Smooth muscle cell (in vitro differentiated cells): ENCODE data around the gene ZNF280A. TPM values are rescaled to one million over a fixed set of nuclear protein-coding genes. Genes with fewer than 3 reads are reported as not detected.

Experiments
- DNase-seq: peaks from one replicate; lab custom pipeline; 2025; ENCODE audit not compliant: unreplicated experiment; lab: John Stamatoyannopoulos, UW
- H2AFZ ChIP-seq: fragments of 200-600 bp; sonication (generic); 2 replicates; pipeline ENCODE4 v1.6.0; 2016; ENCODE audit warnings: antibody characterized with exemption, low read depth, mild to moderate bottlenecking
- H3F3A ChIP-seq: fragments of 200-600 bp; sonication (generic); 2 replicates; pipeline ENCODE4 v1.6.0; 2017; ENCODE audit warnings: antibody characterized with exemption, low read depth
- H3K27ac ChIP-seq: fragments of 200-600 bp; sonication (generic); 2 replicates; pipeline ENCODE4 v1.5.1; 2016; ENCODE audit warnings: low read depth, mild to moderate bottlenecking
- H3K27me3 ChIP-seq: fragments of 200-600 bp; sonication (generic); 2 replicates; pipeline ENCODE4 v1.6.1; 2016; ENCODE audit warnings: low read depth, mild to moderate bottlenecking
- H3K36me3 ChIP-seq: fragments of 200-600 bp; sonication (generic); 2 replicates; pipeline ENCODE4 v1.5.1; 2016; ENCODE audit warnings: low read depth
- H3K4me1 ChIP-seq: fragments of 200-600 bp; sonication (generic); 2 replicates; pipeline ENCODE4 v1.5.1; 2016; ENCODE audit warnings: low read depth
- H3K4me2 ChIP-seq: fragments of 200-600 bp; sonication (generic); 2 replicates; pipeline ENCODE4 v1.6.0; 2016; ENCODE audit warnings: mild to moderate bottlenecking
- H3K4me3 ChIP-seq: fragments of 200-600 bp; sonication (generic); 2 replicates; pipeline ENCODE4 v1.5.1; 2016; ENCODE audit warnings: mild to moderate bottlenecking
- H3K79me2 ChIP-seq: fragments of 200-600 bp; sonication (generic); 2 replicates; pipeline ENCODE4 v1.6.0; 2016; ENCODE audit warnings: low read depth, mild to moderate bottlenecking
- H3K9ac ChIP-seq: fragments of 200-600 bp; sonication (generic); 2 replicates; pipeline ENCODE4 v1.6.0; 2016; ENCODE audit warnings: low read depth
- H3K9me3 ChIP-seq: fragments of 200-600 bp; sonication (generic); replicated peaks from 2 replicates; pipeline ENCODE4 v1.5.1; 2016; ENCODE audit warnings: low read depth
- H4K20me1 ChIP-seq: fragments of 200-600 bp; sonication (generic); 2 replicates; pipeline ENCODE4 v1.6.0; 2016; ENCODE audit warnings: low read depth
- CTCF ChIP-seq: fragments of 200-600 bp; sonication (generic); IDR thresholded peaks from 2 replicates; pipeline ENCODE4 v1.5.1; 2017; ENCODE audit warnings: borderline replicate concordance, mild to moderate bottlenecking, antibody characterized with exemption; ENCODE audit not compliant: insufficient read depth, poor library complexity, severe bottlenecking
- WGBS: methylation state at CpG from one replicate; pipeline ENCODE4 v1.1.7; 2016; ENCODE audit warnings: low lambda C conversion rate; 5-methylcytosine and 5-hydroxymethylcytosine counted together
- polyA plus RNA-seq: library from polyadenylated mRNA; unstranded; fragments of >200 nt; fragmentation: Nextera tagmentation; extraction: Ambion mirVana; gene quantifications from 2 replicates; pipeline ENCODE4 v1.2.1, GENCODE V29; 2016
- total RNA-seq: library from RNA; depleted of rRNA; stranded (reverse); fragments of >200 nt; gene quantifications from 2 replicates; pipeline ENCODE4 v1.2.3, GENCODE V29; 2014

The ZNF280A gene
- total and polyA plus RNA-seq, 2 experiments from 2014 or later, result 0.21 TPM; not detected in 1

GRCh38 chr22:22558972-22559603 lies 39.0 kb upstream of the ZNF280A start, which contains the start of gene PRAME:
Gene PRAME, minus strand, starts transcription at chr22:22559265. Its CDS starts 2,433 bp downstream, at chr22:22556832.
- no peak within 1 kb of the TSS for H3K4me3 ChIP-seq
- 59% methylated on average over 24 of the region's 32 CpGs for WGBS
- H4K20me1 ChIP-seq, result no peaks in the 10 kb centered on the region
- H2AFZ ChIP-seq, result no peak within 1 kb of the TSS
- H3K4me1 ChIP-seq, result no peaks in the 10 kb centered on the region
- no peaks in the 10 kb centered on the region for H3K36me3 ChIP-seq
- peaks cover 3% of the 10 kb centered on the region for H3K27me3 ChIP-seq
- no peaks in the 10 kb centered on the region for H3K79me2 ChIP-seq
- no peak within 1 kb of the TSS for H3K9ac ChIP-seq
- DNase-seq, result no peak
- H3K27ac ChIP-seq, result no peak within 1 kb of the TSS
- H3F3A ChIP-seq, result no peaks in the 10 kb centered on the region
- peak; percentile 39 for TF ChIP-seq CTCF
- no peaks in the 10 kb centered on the region for H3K9me3 ChIP-seq
- H3K4me2 ChIP-seq, result no peak within 1 kb of the TSS

GRCh38 chr22:22558071-22558971 lies 38.3 kb upstream of the ZNF280A start:
- Histone ChIP-seq H3K9ac (no peak overlapping the region), H3K27ac (no peak overlapping the region), H3K9me3 (no peaks in the 10 kb centered on the region), H3K36me3 (no peaks in the 10 kb centered on the region), H3K27me3 (peaks cover under 1% of the 10 kb centered on the region), H3K4me1 (no peaks in the 10 kb centered on the region), H4K20me1 (no peaks in the 10 kb centered on the region), H3K4me2 (no peak overlapping the region), H3K4me3 (no peak overlapping the region), H2AFZ (no peak overlapping the region), H3K79me2 (no peaks in the 10 kb centered on the region), H3F3A (no peaks in the 10 kb centered on the region)
- TF ChIP-seq CTCF, result no peak
- 100% methylated on average over 1 of the region's 25 CpGs for WGBS
- no peak for DNase-seq

GRCh38 chr22:22556995-22557925 lies 37.2 kb upstream of the ZNF280A start:
- no peak for DNase-seq
- 93% methylated on average over 27 of the region's 38 CpGs for WGBS

More at GRCh38 chr22:22556995-22557925, 37.2 kb upstream of the ZNF280A start:
- no peak overlapping the region for H3K27ac ChIP-seq
- TF ChIP-seq CTCF, result no peak
- H2AFZ ChIP-seq, result no peak overlapping the region
- no peaks in the 10 kb centered on the region for H3K79me2 ChIP-seq
- no peaks in the 10 kb centered on the region for H3K9me3 ChIP-seq
- H3F3A ChIP-seq, result no peaks in the 10 kb centered on the region
- H3K4me1 ChIP-seq, result no peaks in the 10 kb centered on the region
- H3K36me3 ChIP-seq, result no peaks in the 10 kb centered on the region
- H4K20me1 ChIP-seq, result no peaks in the 10 kb centered on the region
- H3K4me3 ChIP-seq, result no peak overlapping the region
- no peak overlapping the region for H3K4me2 ChIP-seq
- no peak overlapping the region for H3K9ac ChIP-seq
- no peaks in the 10 kb centered on the region for H3K27me3 ChIP-seq
